ENCODE measurements around the gene SCAND1.
"Not testable (repeated sequence)": the region's sequence is repeated elsewhere in the genome, so short reads cannot be mapped to it uniquely, and the experiment has no call there.

The SCAND1 gene

DNA sequence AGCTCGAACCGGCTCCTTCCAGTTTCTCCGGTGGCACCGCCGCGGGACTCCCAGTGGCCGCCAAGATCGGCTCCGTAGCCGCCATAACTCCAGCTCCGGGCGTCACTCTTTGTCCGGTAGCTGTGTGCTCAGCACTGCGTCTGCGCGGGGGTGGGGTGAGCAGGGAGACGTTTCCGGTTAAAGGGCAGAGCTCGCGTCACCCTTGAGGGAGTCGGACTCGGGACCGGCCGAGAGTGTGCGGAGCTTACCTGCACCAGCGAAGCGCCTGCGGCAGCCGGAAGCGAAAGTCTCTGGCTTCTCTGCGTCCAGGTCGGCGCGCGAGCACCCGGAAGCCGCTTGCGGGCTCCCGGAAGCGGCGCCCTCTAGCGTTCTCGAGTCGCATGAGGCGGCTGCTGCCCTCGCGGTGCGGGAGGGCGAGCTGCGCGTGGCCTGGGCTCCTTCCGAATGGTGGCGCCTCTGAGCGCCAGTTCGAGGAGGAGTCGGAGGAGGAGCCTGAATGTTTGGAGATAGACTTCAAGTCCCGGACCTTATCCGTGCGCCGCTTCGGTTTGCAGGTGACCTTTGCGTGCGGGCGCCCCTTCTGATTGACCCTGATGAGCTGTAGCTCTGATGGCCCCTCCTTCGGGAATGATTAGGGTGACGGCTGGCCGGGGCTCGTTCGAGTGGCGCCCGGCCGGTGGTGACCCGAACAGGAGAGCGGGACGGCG lies at the start of gene SCAND1:
Gene SCAND1 (minus strand): TSS at position 303 of the 707 bp plus-strand sequence. CDS start 218 bp downstream, at position 85.
- DNase-seq: peak; percentile 99 to 100
- TF ChIP-seq GATA1 (IDR thresholded peaks at IDR 0.05; ENCODE audit: low read depth, low read length): no peak
- peak; percentile 95 for TF ChIP-seq POLR2A (IDR thresholded peaks at IDR 0.05; ENCODE audit: low read length)

DNA sequence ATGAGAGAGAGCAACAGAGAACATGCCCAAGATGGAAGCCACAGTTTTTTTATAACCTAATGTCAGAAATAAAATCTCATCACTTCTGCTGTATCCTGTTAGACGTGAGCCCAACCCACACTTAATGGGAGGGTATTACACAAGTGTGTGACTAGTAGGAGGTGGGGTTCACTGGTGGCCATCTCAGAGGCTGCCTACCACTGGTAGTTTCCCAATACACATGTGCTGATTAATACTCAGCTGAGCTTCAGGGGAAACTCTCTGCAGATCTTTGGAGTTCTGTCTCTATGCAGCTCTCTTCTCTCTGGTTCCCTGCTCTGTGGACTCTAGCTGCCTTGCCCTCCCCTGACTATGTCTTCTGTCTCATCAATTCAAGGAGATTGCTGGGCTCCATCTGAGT lies 49.7 kb upstream of the SCAND1 start:
- DNase-seq: no peak
- no peak for TF ChIP-seq GATA1 (IDR thresholded peaks at IDR 0.05; ENCODE audit: low read depth, low read length)
- no peak for TF ChIP-seq POLR2A (IDR thresholded peaks at IDR 0.05; ENCODE audit: low read length)

DNA sequence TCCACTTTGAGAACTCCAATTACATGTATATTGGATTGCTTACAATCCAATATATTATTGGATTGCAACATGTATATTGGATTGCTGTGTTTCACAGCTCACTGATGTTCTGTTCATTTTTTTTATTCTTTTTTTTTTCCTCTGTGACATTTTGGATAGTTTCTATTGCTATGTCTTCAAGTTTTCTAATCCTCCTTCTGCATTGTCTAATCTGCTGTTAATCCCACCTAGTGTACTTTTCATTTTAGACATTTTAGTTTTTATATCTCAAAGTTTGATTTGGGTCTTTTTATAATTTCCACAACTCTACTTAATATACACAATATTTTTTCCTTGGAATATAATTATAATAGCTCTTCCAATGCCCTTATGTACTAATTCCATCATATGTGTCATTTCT lies 48.6 kb upstream of the SCAND1 start:
- TF ChIP-seq POLR2A (IDR thresholded peaks at IDR 0.05; ENCODE audit: low read length): no peak
- TF ChIP-seq GATA1 (IDR thresholded peaks at IDR 0.05; ENCODE audit: low read depth, low read length): no peak
- DNase-seq: no peak

DNA sequence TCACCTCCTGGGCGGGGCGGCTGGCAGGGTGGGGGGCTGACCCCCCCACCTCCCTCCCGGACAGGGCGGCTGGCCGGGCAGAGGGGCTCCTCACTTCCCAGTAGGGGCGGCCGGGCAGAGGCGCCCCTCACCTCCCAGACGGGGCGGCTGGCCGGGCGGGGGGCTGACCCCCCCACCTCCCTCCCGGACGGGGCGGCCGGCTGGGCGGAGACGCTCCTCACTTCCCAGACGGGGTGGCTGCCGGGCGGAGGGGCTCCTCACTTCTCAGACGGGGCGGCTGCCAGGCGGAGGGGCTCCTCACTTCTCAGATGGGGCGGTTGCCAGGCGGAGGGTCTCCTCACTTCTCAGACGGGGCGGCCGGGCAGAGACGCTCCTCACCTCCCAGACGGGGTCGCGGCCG lies 47.0 kb upstream of the SCAND1 start:
- not testable (repeated sequence) for DNase-seq

DNA sequence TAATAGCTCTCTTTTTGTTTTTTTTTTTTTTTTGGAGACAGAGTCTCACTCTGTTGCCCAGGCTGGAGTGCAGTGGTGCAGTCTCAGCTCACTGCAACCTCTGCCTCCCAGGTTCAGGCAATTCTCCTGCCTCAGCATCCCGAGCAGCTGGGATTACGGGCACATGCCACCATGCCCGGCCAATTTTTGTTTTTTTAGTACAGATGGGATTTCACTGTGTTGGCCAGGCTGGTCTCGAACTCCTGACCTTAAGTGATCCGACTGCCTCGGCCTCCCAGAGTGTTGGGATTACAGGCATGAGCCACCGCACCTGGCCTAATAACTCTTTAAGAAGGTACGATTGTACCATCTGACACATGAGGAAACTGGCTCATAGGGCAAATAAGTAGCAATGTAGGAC lies 42.2 kb upstream of the SCAND1 start:
- DNase-seq: not testable (repeated sequence)

DNA sequence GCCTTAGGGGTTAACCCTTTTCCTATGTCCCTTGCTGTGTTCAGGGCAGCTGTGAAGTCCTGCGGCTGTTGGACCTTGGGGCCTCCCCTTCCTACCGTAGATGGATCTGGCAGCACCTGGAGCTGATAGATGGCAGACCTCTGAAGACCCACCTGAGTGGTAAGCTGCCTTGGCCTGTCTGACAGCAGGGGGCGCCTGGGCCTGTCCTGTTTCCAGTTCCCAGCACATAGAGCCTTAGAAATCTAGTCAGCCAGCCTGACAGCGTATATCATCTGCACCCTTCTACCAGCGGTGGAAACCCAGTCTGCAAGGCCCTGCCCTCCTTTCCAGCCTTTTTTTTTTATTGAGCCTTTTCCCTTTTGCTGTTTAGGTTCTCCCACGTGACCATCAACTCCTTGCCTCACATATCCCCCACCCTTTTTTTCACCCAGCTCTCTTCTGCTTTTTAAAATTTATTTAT lies 40.7 kb upstream of the SCAND1 start:
- peak; percentile 78 to 84 for DNase-seq
- no peak for TF ChIP-seq POLR2A (IDR thresholded peaks at IDR 0.05; ENCODE audit: low read length)
- no peak for TF ChIP-seq GATA1 (IDR thresholded peaks at IDR 0.05; ENCODE audit: low read depth, low read length)

DNA sequence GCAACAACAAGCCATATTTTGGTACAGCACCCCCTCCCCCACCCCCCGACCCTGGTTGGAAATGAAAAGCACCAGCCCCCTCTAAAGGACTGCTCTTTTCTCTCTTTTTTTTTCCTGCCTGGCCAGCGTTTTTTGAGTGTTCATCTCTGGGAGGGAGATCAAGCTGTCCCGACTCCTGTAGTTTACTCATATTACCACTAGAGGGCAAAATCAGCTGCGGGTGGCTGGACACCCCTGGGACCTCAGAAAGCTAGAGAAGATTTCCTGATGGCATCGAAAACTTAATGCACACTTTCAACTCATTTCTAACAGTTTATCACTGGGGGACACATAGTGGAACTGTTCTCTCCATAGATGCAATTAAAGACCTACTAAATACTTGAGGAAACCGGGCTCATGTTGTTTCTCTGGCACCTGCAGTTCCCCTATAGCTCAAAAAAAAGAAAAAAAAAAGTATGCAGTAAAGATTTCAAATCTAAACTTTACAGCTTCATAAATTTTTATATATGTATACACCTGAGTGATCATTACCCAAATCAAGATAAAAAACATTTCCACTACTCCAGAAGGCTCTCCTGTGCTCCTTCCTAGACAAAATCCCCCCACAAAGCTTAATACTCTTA lies 38.5 kb upstream of the SCAND1 start:
- DNase-seq: peak; percentile 56 to 74
- TF ChIP-seq POLR2A (IDR thresholded peaks at IDR 0.05; ENCODE audit: low read length) (no peak), GATA1 (IDR thresholded peaks at IDR 0.05; ENCODE audit: low read depth, low read length) (no peak)

DNA sequence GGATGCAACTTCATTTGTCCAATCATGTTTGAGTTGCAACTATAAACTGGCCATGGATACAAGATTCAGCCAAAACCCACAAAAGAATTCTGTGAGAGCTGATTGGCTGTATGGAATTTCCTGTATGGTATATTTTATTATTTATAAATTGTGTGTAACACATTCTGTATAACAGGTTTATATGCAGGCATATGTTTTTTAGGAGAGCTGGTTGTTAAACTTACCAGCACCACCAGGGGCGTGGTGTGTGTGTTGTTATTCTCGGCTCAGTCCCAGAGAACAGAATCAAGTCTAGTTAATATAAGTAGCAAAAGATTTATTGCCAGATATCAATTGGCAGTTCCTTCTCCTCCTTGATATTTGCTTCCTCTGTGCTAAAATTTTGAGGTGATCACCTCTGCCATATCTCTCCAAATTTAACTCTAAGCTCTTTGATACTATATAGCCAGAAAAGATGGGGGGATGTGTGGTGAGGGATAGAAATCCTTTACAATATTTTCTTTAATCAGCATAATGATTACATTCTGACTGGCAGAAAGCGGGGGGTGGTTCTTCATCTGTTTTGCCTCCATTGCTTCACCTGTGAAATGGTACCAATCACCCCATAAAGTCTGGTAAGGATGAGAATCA lies 37.0 kb upstream of the SCAND1 start:
- TF ChIP-seq POLR2A (IDR thresholded peaks at IDR 0.05; ENCODE audit: low read length) (no peak), GATA1 (IDR thresholded peaks at IDR 0.05; ENCODE audit: low read depth, low read length) (no peak)
- peak; percentile 13 to 26 for DNase-seq

DNA sequence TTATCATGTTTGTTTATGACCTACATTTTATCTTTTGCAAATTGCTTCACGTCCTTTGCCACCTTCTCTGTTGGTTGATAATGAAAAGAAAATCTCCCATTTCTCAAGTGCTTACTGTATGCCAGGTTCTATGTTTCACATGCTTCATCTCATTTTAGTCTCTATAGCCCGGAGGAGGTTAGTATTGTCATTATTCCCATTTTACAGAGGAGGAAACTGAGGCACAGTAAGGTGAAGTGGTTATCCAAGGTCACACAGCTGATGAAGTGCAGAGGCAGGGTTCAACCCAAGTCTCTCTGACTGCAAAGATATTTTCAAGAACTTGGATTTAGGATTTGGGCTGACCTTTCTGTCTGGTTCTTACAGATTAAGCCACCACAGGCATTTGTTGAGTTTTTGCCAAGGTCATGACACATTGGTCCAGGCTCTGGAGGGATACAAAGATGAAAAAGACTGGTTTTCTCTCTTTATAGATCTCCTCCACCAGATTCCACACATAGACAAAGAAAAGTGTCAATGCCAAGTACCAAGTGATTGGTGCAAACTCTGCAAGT lies 34.7 kb upstream of the SCAND1 start:
- no peak for TF ChIP-seq GATA1 (IDR thresholded peaks at IDR 0.05; ENCODE audit: low read depth, low read length)
- no peak for TF ChIP-seq POLR2A (IDR thresholded peaks at IDR 0.05; ENCODE audit: low read length)
- no peak for DNase-seq

DNA sequence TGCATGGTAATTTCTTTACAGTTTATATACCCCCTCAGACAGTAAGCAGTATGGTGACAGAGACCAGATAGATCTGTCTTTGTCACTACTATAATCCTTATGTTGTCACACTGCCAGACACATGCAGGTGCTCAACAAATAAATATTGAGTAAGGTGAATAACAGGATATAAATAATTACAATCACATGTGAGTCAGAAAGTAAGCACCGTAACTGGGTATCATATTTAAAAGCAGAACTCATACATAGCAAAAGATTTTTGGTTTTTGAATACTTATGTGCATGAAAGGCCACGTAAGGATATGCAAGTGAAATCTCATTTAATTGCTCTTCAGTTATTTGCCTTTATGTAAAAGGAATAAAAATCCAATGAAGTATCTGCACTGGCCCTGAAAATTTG lies 31.5 kb upstream of the SCAND1 start:
- TF ChIP-seq POLR2A (IDR thresholded peaks at IDR 0.05; ENCODE audit: low read length) (no peak), GATA1 (IDR thresholded peaks at IDR 0.05; ENCODE audit: low read depth, low read length) (no peak)
- no peak for DNase-seq

DNA sequence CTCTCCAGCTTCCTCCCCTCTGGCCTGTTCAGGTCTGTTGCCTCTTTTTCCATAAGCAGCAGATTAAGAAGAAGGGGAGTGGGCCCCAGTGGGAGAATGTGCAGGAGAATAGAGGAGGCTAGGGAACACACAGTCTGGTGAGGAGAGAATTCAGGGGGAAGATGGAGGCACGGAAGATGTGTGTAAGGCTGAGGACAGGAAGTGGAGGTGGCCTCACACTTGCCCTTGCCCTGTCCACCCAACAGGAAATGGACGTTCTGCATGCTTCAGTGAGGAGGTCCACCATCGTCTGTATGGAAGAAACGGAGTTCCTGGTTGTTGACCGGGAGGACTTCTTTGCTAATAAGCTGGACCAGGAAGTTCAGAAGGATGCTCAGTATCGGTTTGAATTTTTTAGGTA lies 30.1 kb upstream of the SCAND1 start:
- no peak for TF ChIP-seq GATA1 (IDR thresholded peaks at IDR 0.05; ENCODE audit: low read depth, low read length)
- no peak for TF ChIP-seq POLR2A (IDR thresholded peaks at IDR 0.05; ENCODE audit: low read length)
- no peak for DNase-seq

DNA sequence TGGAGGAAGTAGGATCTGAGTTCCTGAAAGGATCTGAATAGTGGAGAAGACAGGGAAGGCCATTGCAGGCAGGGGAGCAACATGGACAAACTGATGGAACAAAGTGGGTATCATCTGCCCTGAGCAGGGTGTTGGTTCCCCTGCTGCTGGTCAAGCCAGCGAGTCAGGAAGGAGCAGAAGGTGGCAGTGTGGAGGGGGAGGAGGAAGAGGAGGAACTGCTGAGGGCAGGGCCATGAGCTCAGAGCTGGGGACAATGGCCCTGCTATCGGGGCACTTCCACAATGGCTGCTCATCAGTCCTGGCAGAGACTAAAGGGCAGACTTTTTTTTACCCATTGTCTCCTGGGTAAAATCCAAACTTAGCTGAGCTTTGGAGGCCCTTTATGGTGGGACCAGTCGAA lies 27.7 kb upstream of the SCAND1 start:
- no peak for TF ChIP-seq POLR2A (IDR thresholded peaks at IDR 0.05; ENCODE audit: low read length)
- no peak for TF ChIP-seq GATA1 (IDR thresholded peaks at IDR 0.05; ENCODE audit: low read depth, low read length)
- DNase-seq: no peak

DNA sequence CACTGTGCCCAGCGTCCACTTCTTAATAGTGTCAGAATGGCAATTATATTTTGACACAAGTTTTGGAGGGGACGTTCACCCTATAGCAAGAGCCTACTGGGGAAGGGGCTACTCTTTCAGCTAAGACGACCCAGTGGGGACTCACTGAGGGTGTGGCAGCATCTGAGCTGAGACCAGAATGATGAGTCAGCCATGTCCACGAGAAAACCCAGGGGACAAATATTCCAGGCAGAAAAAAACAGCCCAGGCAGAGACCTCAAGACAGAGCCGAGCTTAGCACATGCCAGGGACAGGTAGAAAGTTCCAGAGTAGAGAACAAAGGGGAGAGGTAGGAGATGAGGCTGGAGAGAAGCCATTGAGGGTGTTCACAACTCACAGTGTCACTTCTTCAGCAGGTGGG lies 25.2 kb upstream of the SCAND1 start:
- no peak for TF ChIP-seq GATA1 (IDR thresholded peaks at IDR 0.05; ENCODE audit: low read depth, low read length)

DNA sequence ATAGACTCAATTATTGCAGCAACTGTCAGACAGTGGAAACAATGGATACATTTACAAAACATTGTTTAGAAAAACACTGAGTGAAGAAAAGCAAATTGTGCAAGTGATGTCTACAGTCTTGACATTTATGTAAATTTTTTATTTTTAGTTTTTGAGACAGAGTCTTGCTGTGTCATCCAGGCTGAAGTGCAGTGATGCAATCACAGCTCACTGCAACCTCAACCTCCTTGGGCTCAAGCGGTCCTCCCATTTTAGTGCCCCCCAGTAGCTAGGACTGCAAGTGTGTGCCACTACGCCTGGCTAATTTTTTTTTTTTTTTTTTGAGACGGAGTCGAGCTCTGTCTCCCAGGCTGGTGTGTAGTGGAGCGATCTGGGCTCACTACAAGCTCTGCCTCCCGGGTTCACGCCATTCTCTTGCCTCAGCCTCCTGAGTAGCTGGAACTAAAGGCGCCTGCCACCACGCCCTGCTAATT lies 23.8 kb upstream of the SCAND1 start:
- no peak for TF ChIP-seq POLR2A (IDR thresholded peaks at IDR 0.05; ENCODE audit: low read length)
- no peak for TF ChIP-seq GATA1 (IDR thresholded peaks at IDR 0.05; ENCODE audit: low read depth, low read length)
- DNase-seq: peak in 1 of 2 experiments; percentile 29

More for the DNA sequence above, 25.2 kb upstream of the SCAND1 start:
- DNase-seq: no peak
